Activated CD4-positive, alpha-beta memory T cell treated with anti-CD3 and anti-CD28 coated beads, Interleukin-2, amount 10 ng/mL, durations not matched to agents 7 days and 5 days (primary cell): Measurements from ENCODE around the gene CCDC175. TPM values are rescaled to one million over a fixed set of nuclear protein-coding genes. Genes with fewer than 3 reads are reported as not detected.

Experiments
- CTCF ChIA-PET: fragments of 350-600 bp; sonication (Branson Sonifier 250); formaldehyde crosslinking; loops from one replicate; lab custom pipeline; 2021; ENCODE audit warnings: antibody characterized with exemption, inconsistent platforms; lab: Charles Lee
- POLR2A ChIA-PET: fragments of 350-600 bp; sonication (Branson Sonifier 250); formaldehyde crosslinking; loops from one replicate; lab custom pipeline; 2021; ENCODE audit warnings: antibody characterized with exemption; lab: Charles Lee
- DNase-seq: peaks from one replicate; pipeline ENCODE4 v3.0.0-alpha.2; 2020
- H3K27ac Mint-ChIP-seq: one replicate; pipeline ENCODE4 v1.8.0; 2021; ENCODE audit warnings: mild to moderate bottlenecking, mixed read lengths
- H3K27me3 Mint-ChIP-seq: one replicate; pipeline ENCODE4 v1.8.0; 2021; ENCODE audit warnings: mixed read lengths
- H3K36me3 Mint-ChIP-seq: one replicate; pipeline ENCODE4 v1.8.0; 2021; ENCODE audit warnings: low read depth, mixed read lengths
- H3K4me1 Mint-ChIP-seq: one replicate; pipeline ENCODE4 v1.8.0; 2021; ENCODE audit warnings: mixed read lengths
- H3K4me3 Mint-ChIP-seq: one replicate; pipeline ENCODE4 v1.8.0; 2021; ENCODE audit warnings: mild to moderate bottlenecking, mixed read lengths
- H3K9me3 Mint-ChIP-seq: one replicate; pipeline ENCODE4 v1.8.0; 2021; ENCODE audit warnings: mixed read lengths
- total RNA-seq, 2 experiments: library from RNA; stranded (reverse); gene quantifications; one replicate each; pipeline ENCODE4 v1.2.3, GENCODE V29; 2021

CCDC175 gene
- total RNA-seq: not detected

- no peak within 1 kb of the TSS for H3K27ac Mint-ChIP-seq
- H3K27me3 Mint-ChIP-seq: peaks cover 14% of the 10 kb centered on the region
- no peaks in the 10 kb centered on the region for H3K36me3 Mint-ChIP-seq
- CTCF ChIA-PET: interaction anchor here (0.6 to 3.2 kb wide), 30 partner anchors 8 to 1076 kb away, joined by 3 to 21 read pairs (median 4); partner anchors contain the start of genes GPR135, JKAMP and L3HYPDH
- H3K4me1 Mint-ChIP-seq: peaks cover 7% of the 10 kb centered on the region
- POLR2A ChIA-PET: no interaction called here
- H3K9me3 Mint-ChIP-seq: no peaks in the 10 kb centered on the region
- H3K4me3 Mint-ChIP-seq: peak within 1 kb of the TSS; percentile 60
- peak; percentile 85 for DNase-seq
Measured at GRCh38 chr14:59576332-59577294, at the start of gene CCDC175. Gene CCDC175 (minus strand): TSS chr14:59576812. CDS start chr14:59576775, 37 bp downstream.

- Mint-ChIP-seq H3K4me1 (no peaks in the 10 kb centered on the region), H3K27ac (no peak overlapping the region), H3K36me3 (no peaks in the 10 kb centered on the region), H3K4me3 (no peak overlapping the region), H3K27me3 (peaks cover 6% of the 10 kb centered on the region), H3K9me3 (no peaks in the 10 kb centered on the region)
- DNase-seq: no peak
- POLR2A ChIA-PET: no interaction called here
- CTCF ChIA-PET: interaction anchor here (1.6 to 2.0 kb wide), 2 partner anchors 11 to 46 kb away, joined by 4 to 5 read pairs; partner anchors contain the start of gene CCDC175
Measured at GRCh38 chr14:59622631-59623030, 46.0 kb upstream of the CCDC175 start.

- Mint-ChIP-seq H3K4me1 (no peaks in the 10 kb centered on the region), H3K27ac (no peak overlapping the region), H3K27me3 (peaks cover 2% of the 10 kb centered on the region), H3K9me3 (no peaks in the 10 kb centered on the region), H3K36me3 (no peaks in the 10 kb centered on the region), H3K4me3 (no peak overlapping the region)
- ChIA-PET CTCF (no interaction called here), POLR2A (no interaction called here)
- no peak for DNase-seq
Measured at GRCh38 chr14:59619061-59619460, 42.4 kb upstream of the CCDC175 start.

- Mint-ChIP-seq H3K4me1 (no peaks in the 10 kb centered on the region), H3K27me3 (peaks cover 7% of the 10 kb centered on the region), H3K4me3 (no peak overlapping the region), H3K9me3 (no peaks in the 10 kb centered on the region), H3K27ac (no peak overlapping the region), H3K36me3 (no peaks in the 10 kb centered on the region)
- DNase-seq: no peak
- ChIA-PET CTCF (no interaction called here), POLR2A (no interaction called here)
Measured at GRCh38 chr14:59601056-59601455, 24.4 kb upstream of the CCDC175 start.

- POLR2A ChIA-PET: no interaction called here
- CTCF ChIA-PET: interaction anchor here (1.6 kb wide), 1 partner anchor 23 kb away, joined by 3 read pairs; the partner anchor contains the start of gene CCDC175
- Mint-ChIP-seq H3K36me3 (no peaks in the 10 kb centered on the region), H3K27ac (no peak overlapping the region), H3K27me3 (peaks cover 7% of the 10 kb centered on the region), H3K9me3 (no peaks in the 10 kb centered on the region), H3K4me1 (no peaks in the 10 kb centered on the region), H3K4me3 (no peak overlapping the region)
- DNase-seq: no peak
Measured at GRCh38 chr14:59600211-59600945, 23.8 kb upstream of the CCDC175 start.

GRCh38 chr14:59595071-59595470, 18.5 kb upstream of the CCDC175 start:
- no peak for DNase-seq
- POLR2A ChIA-PET: no interaction called here
- H3K4me3 Mint-ChIP-seq: no peak overlapping the region
- CTCF ChIA-PET: no interaction called here
- no peaks in the 10 kb centered on the region for H3K36me3 Mint-ChIP-seq
- H3K27ac Mint-ChIP-seq: no peak overlapping the region
- H3K9me3 Mint-ChIP-seq: peaks cover 4% of the 10 kb centered on the region
- H3K27me3 Mint-ChIP-seq: peaks cover 4% of the 10 kb centered on the region
- no peaks in the 10 kb centered on the region for H3K4me1 Mint-ChIP-seq

GRCh38 chr14:59591641-59592370, 15.2 kb upstream of the CCDC175 start:
- POLR2A ChIA-PET: no interaction called here
- H3K27ac Mint-ChIP-seq: no peak overlapping the region
- H3K36me3 Mint-ChIP-seq: no peaks in the 10 kb centered on the region
- no peaks in the 10 kb centered on the region for H3K27me3 Mint-ChIP-seq
- H3K4me3 Mint-ChIP-seq: no peak overlapping the region
- H3K9me3 Mint-ChIP-seq: peaks cover 4% of the 10 kb centered on the region
- DNase-seq: no peak
- no peaks in the 10 kb centered on the region for H3K4me1 Mint-ChIP-seq
- CTCF ChIA-PET: interaction anchor here (1.9 kb wide), 1 partner anchor 15 kb away, joined by 7 read pairs; the partner anchor contains the start of gene CCDC175

GRCh38 chr14:59588101-59588500, 11.5 kb upstream of the CCDC175 start:
- H3K36me3 Mint-ChIP-seq: no peaks in the 10 kb centered on the region
- H3K4me3 Mint-ChIP-seq: no peak overlapping the region
- ChIA-PET POLR2A (no interaction called here), CTCF (no interaction called here)
- H3K27me3 Mint-ChIP-seq: no peaks in the 10 kb centered on the region
- peaks cover 4% of the 10 kb centered on the region for H3K4me1 Mint-ChIP-seq
- H3K27ac Mint-ChIP-seq: no peak overlapping the region
- DNase-seq: no peak
- H3K9me3 Mint-ChIP-seq: peaks cover 4% of the 10 kb centered on the region

- no peak overlapping the region for H3K27ac Mint-ChIP-seq
- ChIA-PET POLR2A (no interaction called here), CTCF (interaction anchor here (1.1 kb wide), 1 partner anchor 9 kb away, joined by 6 read pairs; the partner anchor contains the start of gene CCDC175)
- H3K9me3 Mint-ChIP-seq: no peaks in the 10 kb centered on the region
- H3K27me3 Mint-ChIP-seq: no peaks in the 10 kb centered on the region
- H3K36me3 Mint-ChIP-seq: no peaks in the 10 kb centered on the region
- H3K4me3 Mint-ChIP-seq: no peak overlapping the region
- DNase-seq: no peak
- H3K4me1 Mint-ChIP-seq: peaks cover 4% of the 10 kb centered on the region
Measured at GRCh38 chr14:59585891-59586554, 9.4 kb upstream of the CCDC175 start.

- H3K9me3 Mint-ChIP-seq: no peaks in the 10 kb centered on the region
- H3K27me3 Mint-ChIP-seq: no peaks in the 10 kb centered on the region
- CTCF ChIA-PET: interaction anchor here (1.2 kb wide), 1 partner anchor 9 kb away, joined by 3 read pairs; no protein-coding TSS in a partner anchor
- no peak overlapping the region for H3K4me3 Mint-ChIP-seq
- DNase-seq: no peak
- POLR2A ChIA-PET: no interaction called here
- H3K4me1 Mint-ChIP-seq: peaks cover 4% of the 10 kb centered on the region
- H3K27ac Mint-ChIP-seq: no peak overlapping the region
- H3K36me3 Mint-ChIP-seq: no peaks in the 10 kb centered on the region
Measured at GRCh38 chr14:59583755-59584154, 7.1 kb upstream of the CCDC175 start.

GRCh38 chr14:59582845-59583509, 6.4 kb upstream of the CCDC175 start:
- H3K9me3 Mint-ChIP-seq: no peaks in the 10 kb centered on the region
- no peak for DNase-seq
- no peak overlapping the region for H3K4me3 Mint-ChIP-seq
- ChIA-PET POLR2A (no interaction called here), CTCF (interaction anchor here (0.7 kb wide), 2 partner anchors 14 to 96 kb away, joined by 3 read pairs; no protein-coding TSS in a partner anchor)
- H3K4me1 Mint-ChIP-seq: peaks cover 4% of the 10 kb centered on the region
- no peak overlapping the region for H3K27ac Mint-ChIP-seq
- no peaks in the 10 kb centered on the region for H3K27me3 Mint-ChIP-seq
- no peaks in the 10 kb centered on the region for H3K36me3 Mint-ChIP-seq

GRCh38 chr14:59582161-59582560, 5.5 kb upstream of the CCDC175 start:
- Mint-ChIP-seq H3K4me1 (peaks cover 4% of the 10 kb centered on the region), H3K27ac (no peak overlapping the region), H3K4me3 (no peak overlapping the region), H3K27me3 (no peaks in the 10 kb centered on the region), H3K36me3 (no peaks in the 10 kb centered on the region), H3K9me3 (no peaks in the 10 kb centered on the region)
- POLR2A ChIA-PET: no interaction called here
- CTCF ChIA-PET: no interaction called here
- no peak for DNase-seq
